GM12864 (cell line): Measurements from ENCODE around the gene GET3.
A peak's percentile ranks its signal among the peaks of the same experiment; 100 is the strongest.
"Not testable (repeated sequence)": the region's sequence is repeated elsewhere in the genome, so short reads cannot be mapped to it uniquely, and the experiment has no call there.

Experiments used
- DNase-seq: peaks from one replicate; pipeline ENCODE4 v3.0.0-alpha.2; 2011; ENCODE audit warnings: low read depth
- H3K4me3 ChIP-seq: 2 replicates; pipeline ENCODE4 v1.5.1; 2011; ENCODE audit warnings: mild to moderate bottlenecking, low read depth, low read length, control low read depth
- CTCF ChIP-seq: IDR thresholded peaks from 2 replicates; pipeline ENCODE4 v1.5.1; 2011; ENCODE audit warnings: low read depth, mild to moderate bottlenecking, moderate library complexity, low read length, control low read depth, inconsistent platforms; ENCODE audit errors: missing control alignments

The GET3 gene

GRCh38 chr19:12793290-12794195 lies 56.2 kb downstream of the GET3 start:
- DNase-seq = no peak
- no peak for TF ChIP-seq CTCF

GRCh38 chr19:12794196-12794941 lies 57.1 kb downstream of the GET3 start:
- DNase-seq = no peak
- TF ChIP-seq CTCF = no peak
- H3K4me3 ChIP-seq = peak overlapping the region; percentile 89

More at GRCh38 chr19:12793290-12794195, 56.2 kb downstream of the GET3 start:
- peak overlapping the region; percentile 89 for H3K4me3 ChIP-seq

- no peak for DNase-seq
- no peak overlapping the region for H3K4me3 ChIP-seq
- no peak for TF ChIP-seq CTCF
Measured at GRCh38 chr19:12794971-12795381, 57.7 kb downstream of the GET3 start.

- DNase-seq = no peak
- TF ChIP-seq CTCF = peak; percentile 99
- H3K4me3 ChIP-seq = no peak overlapping the region
Measured at GRCh38 chr19:12796146-12797071, 59.1 kb downstream of the GET3 start.

- DNase-seq = no peak
- no peak for TF ChIP-seq CTCF
- no peak overlapping the region for H3K4me3 ChIP-seq
Measured at GRCh38 chr19:12797141-12797587, 59.9 kb downstream of the GET3 start.

- H3K4me3 ChIP-seq, DNase-seq: not testable (repeated sequence)
Measured at GRCh38 chr19:12797607-12798006, 60.3 kb downstream of the GET3 start.
